Keratinocyte (primary cell): ENCODE data around the gene PRDM10. TPM values are rescaled to one million over a fixed set of nuclear protein-coding genes. Genes with fewer than 3 reads are reported as not detected.

Source experiments
- DNase-seq: peaks from one replicate; pipeline ENCODE4 v3.0.0-alpha.2; 2011; ENCODE audit warnings: low read depth, missing footprints, low spot score
- FAIRE-seq: peaks from 2 replicates; lab custom pipeline; 2011; peaks lifted over from hg19 to GRCh38; lab: Jason Lieb, UNC
- H2AFZ ChIP-seq: 2 replicates; pipeline ENCODE4 v1.6.0; 2012; ENCODE audit warnings: low read length, control low read depth, inconsistent platforms; ENCODE audit not compliant: control insufficient read depth
- H3K27ac ChIP-seq: 2 replicates; pipeline ENCODE4 v1.5.1; 2011; ENCODE audit warnings: low read length; ENCODE audit not compliant: control insufficient read depth, insufficient read depth
- H3K27me3 ChIP-seq: 3 replicates; pipeline ENCODE4 v1.6.0; 2011; ENCODE audit warnings: low read length; ENCODE audit not compliant: control insufficient read depth, insufficient read depth; ENCODE audit errors: extremely low read depth
- H3K36me3 ChIP-seq, 2 experiments: 2 replicates in 1 of 2; 3 replicates in 1 of 2; pipeline ENCODE4 v1.5.1; 2011; ENCODE audit warnings: low read length in 2 of 2, mild to moderate bottlenecking in 1 of 2; ENCODE audit not compliant: control insufficient read depth in 2 of 2, insufficient read depth in 2 of 2; ENCODE audit errors: extremely low read depth in 1 of 2
- H3K4me1 ChIP-seq: 3 replicates; pipeline ENCODE4 v1.5.1; 2011; ENCODE audit warnings: low read length; ENCODE audit not compliant: control insufficient read depth, insufficient read depth; ENCODE audit errors: extremely low read depth
- H3K4me2 ChIP-seq: 3 replicates; pipeline ENCODE4 v1.6.0; 2011; ENCODE audit warnings: low read depth, low read length; ENCODE audit not compliant: control insufficient read depth, insufficient read depth; ENCODE audit errors: extremely low read depth
- H3K4me3 ChIP-seq, 3 experiments: fragments of 200-600 bp in 1 of 3; sonication (generic) in 1 of 3; 2 replicates in 2 of 3; 3 replicates in 1 of 3; pipeline ENCODE4 v1.5.1; 2011 to 2016; ENCODE audit warnings: low read length in 3 of 3, mild to moderate bottlenecking in 3 of 3, control low read depth in 2 of 3, inconsistent platforms in 1 of 3, low read depth in 1 of 3, mixed read lengths in 1 of 3, mixed run types in 1 of 3, moderate library complexity in 1 of 3; ENCODE audit not compliant: control insufficient read depth in 2 of 3, insufficient read depth in 2 of 3; ENCODE audit errors: extremely low read depth in 1 of 3
- H3K79me2 ChIP-seq: 2 replicates; pipeline ENCODE4 v1.6.0; 2012; ENCODE audit warnings: low read length; ENCODE audit not compliant: control insufficient read depth, insufficient read depth
- H3K9ac ChIP-seq: 3 replicates; pipeline ENCODE4 v1.6.0; 2011; ENCODE audit warnings: low read length; ENCODE audit not compliant: control insufficient read depth, insufficient read depth; ENCODE audit errors: extremely low read depth
- H3K9me1 ChIP-seq: 3 replicates; pipeline ENCODE4 v1.6.0; 2011; ENCODE audit warnings: low read length; ENCODE audit not compliant: control insufficient read depth, insufficient read depth; ENCODE audit errors: extremely low read depth
- H3K9me3 ChIP-seq: 2 replicates; pipeline ENCODE4 v1.5.1; 2012; ENCODE audit warnings: low read depth, low read length; ENCODE audit not compliant: control insufficient read depth
- H4K20me1 ChIP-seq: 3 replicates; pipeline ENCODE4 v1.6.0; 2011; ENCODE audit warnings: low read length; ENCODE audit not compliant: control insufficient read depth, insufficient read depth; ENCODE audit errors: extremely low read depth
- CTCF ChIP-seq, 3 experiments: IDR thresholded peaks in 1 of 3; conservative IDR thresholded peaks in 1 of 3; optimal IDR thresholded peaks in 1 of 3; 2 replicates in 2 of 3; 3 replicates in 1 of 3; pipeline versions ENCODE3 to v1.5.1; 2011; ENCODE audit warnings: low read length in 3 of 3, mild to moderate bottlenecking in 3 of 3, moderate library complexity in 2 of 3, control low read depth in 1 of 3, inconsistent platforms in 1 of 3; ENCODE audit not compliant: insufficient read depth in 2 of 3; ENCODE audit errors: extremely low read depth in 1 of 3
- EZH2 ChIP-seq: IDR thresholded peaks from one replicate; pipeline ENCODE4 v1.6.1; 2012; ENCODE audit warnings: inconsistent platforms, mild to moderate bottlenecking, low read length, moderate library complexity
- dilution Hi-C: fragments of 300-500 bp; cut with MboI; formaldehyde crosslinking; loops from one replicate; pipeline ENCODE4 v1.7.0; 2020; ENCODE audit warnings: low sequenced_read_pairs; ENCODE audit not compliant: extremely low pct_ligation_motif_present
- polyA plus RNA-seq, 5 experiments: library from polyadenylated mRNA; depleted of rRNA in 3 of 5; stranded (reverse) in 3 of 5; stranded (forward) in 1 of 5; unstranded in 1 of 5; fragments of >200 nt; gene quantifications; 1 replicate in 1 of 5; 2 replicates in 3 of 5; 3 replicates in 1 of 5; pipeline versions ENCODE4 v1.2.1 to v1.2.3, GENCODE V29; 2011 to 2012; ENCODE audit warnings: missing spikeins in 2 of 5, low read depth in 1 of 5, low replicate concordance in 1 of 5

The PRDM10 gene
- polyA plus RNA-seq, 1 donor (not counting 4 experiments of a cell fraction or from before 2014, with no cell fraction given): 4.7 TPM

- Histone ChIP-seq H3K9me3 (no peaks in the 10 kb centered on the region), H4K20me1 (no peaks in the 10 kb centered on the region), H3K27ac (no peak overlapping the region), H3K36me3 (peaks cover 3 to 9% of the 10 kb centered on the region in 2 experiments), H3K27me3 (no peaks in the 10 kb centered on the region), H3K9ac (no peak overlapping the region), H3K4me1 (peaks cover 24% of the 10 kb centered on the region), H3K4me2 (no peak overlapping the region), H3K9me1 (no peaks in the 10 kb centered on the region), H3K4me3 (no peak overlapping the region), H2AFZ (no peak overlapping the region), H3K79me2 (no peaks in the 10 kb centered on the region)
- TF ChIP-seq EZH2: no peak
- TF ChIP-seq CTCF (optimal IDR thresholded peaks at IDR 0.05 in 1 of 3, IDR thresholded peaks at IDR 0.05 in 1 of 3, conservative IDR thresholded peaks at IDR 0.05 in 1 of 3; ENCODE audit: extremely low read depth in 1 of 3, insufficient read depth in 2 of 3, low read length in 3 of 3): no peak
- FAIRE-seq (no peak), DNase-seq (no peak)
- dilution Hi-C loops: loop anchor here (25.0 kb wide), 1 partner anchor 204 kb away; no protein-coding TSS in a partner anchor
Observed at GRCh38 chr11:129933262-129933661, 69.4 kb downstream of the PRDM10 start.

GRCh38 chr11:129932381-129933067, 70.1 kb downstream of the PRDM10 start:
- Histone ChIP-seq H3K9me3 (no peaks in the 10 kb centered on the region), H3K9me1 (no peaks in the 10 kb centered on the region), H3K4me1 (peaks cover 24% of the 10 kb centered on the region), H3K4me2 (peak overlapping the region; percentile 34), H2AFZ (no peak overlapping the region), H4K20me1 (no peaks in the 10 kb centered on the region), H3K9ac (peak overlapping the region; percentile 1), H3K36me3 (peaks cover 3 to 9% of the 10 kb centered on the region in 2 experiments), H3K27ac (peak overlapping the region; percentile 15), H3K79me2 (no peaks in the 10 kb centered on the region), H3K27me3 (no peaks in the 10 kb centered on the region), H3K4me3 (no peak overlapping the region)
- TF ChIP-seq CTCF (optimal IDR thresholded peaks at IDR 0.05 in 1 of 3, IDR thresholded peaks at IDR 0.05 in 1 of 3, conservative IDR thresholded peaks at IDR 0.05 in 1 of 3; ENCODE audit: extremely low read depth in 1 of 3, insufficient read depth in 2 of 3, low read length in 3 of 3) (no peak), EZH2 (no peak)
- dilution Hi-C loops: loop anchor here (25.0 kb wide), 1 partner anchor 205 kb away; no protein-coding TSS in a partner anchor
- DNase-seq (no peak), FAIRE-seq (peak; percentile 23)
